ENCODE data around the gene C19orf67. TPM values are rescaled to one million over a fixed set of nuclear protein-coding genes. Genes with fewer than 3 reads are reported as not detected.

Gene C19orf67
- total RNA-seq, 1 donor, result not detected

GRCh38 chr19:14056741-14057356, 28.7 kb downstream of the C19orf67 start:
- peak overlapping the region; percentile 47 for H3K4me3 ChIP-seq (ENCODE audit: low read depth, low read length)
- no peak for TF ChIP-seq CTCF (IDR thresholded peaks at IDR 0.05; ENCODE audit: insufficient read depth, low read depth, low read length)
- no peak for DNase-seq (ENCODE audit: low read depth)

GRCh38 chr19:14056069-14056666, 29.4 kb downstream of the C19orf67 start:
- no peak overlapping the region for H3K4me3 ChIP-seq (ENCODE audit: low read depth, low read length)
- DNase-seq (ENCODE audit: low read depth), result no peak
- TF ChIP-seq CTCF (IDR thresholded peaks at IDR 0.05; ENCODE audit: insufficient read depth, low read depth, low read length), result no peak

GRCh38 chr19:14055396-14055795, 30.2 kb downstream of the C19orf67 start:
- no peak for DNase-seq (ENCODE audit: low read depth)
- H3K4me3 ChIP-seq (ENCODE audit: low read depth, low read length), result no peak overlapping the region
- TF ChIP-seq CTCF (IDR thresholded peaks at IDR 0.05; ENCODE audit: insufficient read depth, low read depth, low read length), result no peak

- no peak for DNase-seq (ENCODE audit: low read depth)
- no peak for TF ChIP-seq CTCF (IDR thresholded peaks at IDR 0.05; ENCODE audit: insufficient read depth, low read depth, low read length)
- H3K4me3 ChIP-seq (ENCODE audit: low read depth, low read length), result no peak overlapping the region
Observed at GRCh38 chr19:14054721-14055120, 30.9 kb downstream of the C19orf67 start.

- TF ChIP-seq CTCF (IDR thresholded peaks at IDR 0.05; ENCODE audit: insufficient read depth, low read depth, low read length), result no peak
- no peak for DNase-seq (ENCODE audit: low read depth)
- H3K4me3 ChIP-seq (ENCODE audit: low read depth, low read length), result no peak overlapping the region
Observed at GRCh38 chr19:14054099-14054498, 31.5 kb downstream of the C19orf67 start.

- no peak overlapping the region for H3K4me3 ChIP-seq (ENCODE audit: low read depth, low read length)
- no peak for TF ChIP-seq CTCF (IDR thresholded peaks at IDR 0.05; ENCODE audit: insufficient read depth, low read depth, low read length)
- DNase-seq (ENCODE audit: low read depth), result no peak
Observed at GRCh38 chr19:14053500-14053899, 32.1 kb downstream of the C19orf67 start.

- no peak for DNase-seq (ENCODE audit: low read depth)
- no peak for TF ChIP-seq CTCF (IDR thresholded peaks at IDR 0.05; ENCODE audit: insufficient read depth, low read depth, low read length)
- no peak overlapping the region for H3K4me3 ChIP-seq (ENCODE audit: low read depth, low read length)
Observed at GRCh38 chr19:14053032-14053431, 32.6 kb downstream of the C19orf67 start.
